Measurements from ENCODE around the gene UNC5C.

DNA sequence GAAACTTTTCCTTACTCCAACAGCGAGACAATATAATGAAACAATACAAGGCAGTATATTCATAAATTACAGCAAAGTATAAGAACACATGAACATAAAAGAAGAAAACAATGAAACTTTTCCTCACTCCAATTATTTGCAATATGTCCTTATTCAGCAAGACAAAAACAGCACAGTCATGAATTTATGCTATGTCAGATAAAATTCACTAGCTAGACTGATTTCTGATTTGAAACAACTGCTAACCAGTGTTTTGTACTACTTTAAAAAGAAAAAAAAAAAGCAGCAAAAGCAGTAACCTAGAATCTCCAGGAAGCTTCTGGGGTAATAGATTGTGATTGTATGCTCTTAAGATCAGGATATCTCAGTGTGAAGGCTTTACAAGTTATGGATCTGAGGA is 45.2 kb upstream of the UNC5C start:
- no peak for TF ChIP-seq EZH2 (IDR thresholded peaks at IDR 0.05; ENCODE audit: borderline replicate concordance)
- TF ChIP-seq, protein P1, sequence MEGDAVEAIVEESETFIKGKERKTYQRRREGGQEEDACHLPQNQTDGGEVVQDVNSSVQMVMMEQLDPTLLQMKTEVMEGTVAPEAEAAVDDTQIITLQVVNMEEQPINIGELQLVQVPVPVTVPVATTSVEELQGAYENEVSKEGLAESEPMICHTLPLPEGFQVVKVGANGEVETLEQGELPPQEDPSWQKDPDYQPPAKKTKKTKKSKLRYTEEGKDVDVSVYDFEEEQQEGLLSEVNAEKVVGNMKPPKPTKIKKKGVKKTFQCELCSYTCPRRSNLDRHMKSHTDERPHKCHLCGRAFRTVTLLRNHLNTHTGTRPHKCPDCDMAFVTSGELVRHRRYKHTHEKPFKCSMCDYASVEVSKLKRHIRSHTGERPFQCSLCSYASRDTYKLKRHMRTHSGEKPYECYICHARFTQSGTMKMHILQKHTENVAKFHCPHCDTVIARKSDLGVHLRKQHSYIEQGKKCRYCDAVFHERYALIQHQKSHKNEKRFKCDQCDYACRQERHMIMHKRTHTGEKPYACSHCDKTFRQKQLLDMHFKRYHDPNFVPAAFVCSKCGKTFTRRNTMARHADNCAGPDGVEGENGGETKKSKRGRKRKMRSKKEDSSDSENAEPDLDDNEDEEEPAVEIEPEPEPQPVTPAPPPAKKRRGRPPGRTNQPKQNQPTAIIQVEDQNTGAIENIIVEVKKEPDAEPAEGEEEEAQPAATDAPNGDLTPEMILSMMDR (IDR thresholded peaks at IDR 0.05; ENCODE audit: poor library complexity), result no peak
- no peak for TF ChIP-seq EZH2phosphoT487 (IDR thresholded peaks at IDR 0.05; ENCODE audit: low read depth, severe bottlenecking, unreplicated experiment)

Measured in hepatocyte (in vitro differentiated cells).